ENCODE measurements around the gene CTSW.

The CTSW gene

GRCh38 chr11:65928667-65929066 is 49.0 kb downstream of the CTSW start:
- no peak for DNase-seq (ENCODE audit: low spot score)

DNA sequence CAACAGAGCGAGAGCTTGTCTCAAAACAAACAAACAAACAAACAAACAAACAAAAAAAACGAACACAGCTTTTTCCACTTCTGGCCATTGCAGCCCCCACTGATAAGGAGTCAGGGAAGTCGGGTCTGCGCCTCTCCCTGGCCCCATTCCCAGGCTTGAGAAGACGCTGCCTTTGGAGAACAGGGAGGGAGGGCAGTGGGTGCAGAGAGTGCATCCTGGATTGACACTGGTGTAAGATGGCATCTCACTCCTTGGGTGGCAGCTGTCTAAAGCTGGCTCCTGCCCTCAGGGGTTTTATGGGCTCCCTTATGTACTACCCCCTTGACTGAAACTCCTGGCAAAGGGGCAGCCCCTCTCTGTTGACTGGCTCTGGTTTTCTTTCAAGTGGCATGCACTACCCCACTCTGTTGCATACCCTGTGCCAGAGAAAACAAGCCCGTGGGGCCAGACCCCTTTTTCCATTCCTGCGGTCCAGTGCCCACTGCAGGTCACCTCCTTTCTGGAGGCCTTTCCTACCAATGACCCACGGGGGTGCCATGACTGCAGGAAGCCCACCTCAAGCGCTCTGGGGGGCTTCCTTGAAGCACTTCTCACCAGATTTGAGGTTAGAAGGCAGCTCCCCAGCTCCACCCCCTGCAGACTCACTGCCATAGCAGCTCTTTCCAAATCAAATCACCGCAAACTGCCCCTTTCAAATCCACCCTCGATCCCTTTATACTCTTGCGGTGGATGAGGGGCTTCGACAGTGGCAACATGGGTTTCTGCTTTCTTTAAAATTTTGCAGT is 52.3 kb downstream of the CTSW start:
- no peak for DNase-seq (ENCODE audit: low spot score)

GRCh38 chr11:65932558-65932919 is 52.9 kb downstream of the CTSW start:
- DNase-seq (ENCODE audit: low spot score): no peak
